Measurements from ENCODE around the gene ADH7. TPM values are rescaled to one million over a fixed set of nuclear protein-coding genes. Genes with fewer than 3 reads are reported as not detected.

The ADH7 gene
- total and polyA plus RNA-seq, 2 experiments from 2014 or later, result not detected

GRCh38 chr4:99468889-99469288 lies 33.7 kb upstream of the ADH7 start (continued):
- TF ChIP-seq, protein P1, sequence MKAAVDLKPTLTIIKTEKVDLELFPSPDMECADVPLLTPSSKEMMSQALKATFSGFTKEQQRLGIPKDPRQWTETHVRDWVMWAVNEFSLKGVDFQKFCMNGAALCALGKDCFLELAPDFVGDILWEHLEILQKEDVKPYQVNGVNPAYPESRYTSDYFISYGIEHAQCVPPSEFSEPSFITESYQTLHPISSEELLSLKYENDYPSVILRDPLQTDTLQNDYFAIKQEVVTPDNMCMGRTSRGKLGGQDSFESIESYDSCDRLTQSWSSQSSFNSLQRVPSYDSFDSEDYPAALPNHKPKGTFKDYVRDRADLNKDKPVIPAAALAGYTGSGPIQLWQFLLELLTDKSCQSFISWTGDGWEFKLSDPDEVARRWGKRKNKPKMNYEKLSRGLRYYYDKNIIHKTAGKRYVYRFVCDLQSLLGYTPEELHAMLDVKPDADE (IDR thresholded peaks at IDR 0.05), result no peak
- TF ChIP-seq ZNF331 (CRISPR knock-in tag; IDR thresholded peaks at IDR 0.05; ENCODE audit: low read depth), result no peak

DNA sequence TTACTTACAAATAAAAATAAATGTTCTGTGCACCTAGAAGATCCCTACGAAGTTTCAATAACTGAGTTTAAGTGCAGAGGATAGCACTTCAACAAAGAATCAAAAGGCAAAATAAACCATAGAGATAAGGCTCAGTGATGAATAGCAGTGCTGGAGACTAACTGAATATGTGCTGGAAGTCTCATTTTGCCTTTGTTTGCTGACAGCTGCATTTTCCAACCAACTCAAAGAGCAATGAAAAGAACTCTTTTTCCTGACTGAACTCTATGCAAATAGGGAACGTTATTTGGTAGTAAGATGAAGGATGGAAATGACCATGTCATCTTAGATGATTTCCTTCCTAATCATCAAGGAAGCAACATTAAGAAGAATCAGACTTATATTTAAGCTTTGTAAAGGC lies 32.7 kb upstream of the ADH7 start:
- H3K27ac ChIP-seq (ENCODE audit: low read depth), result no peak overlapping the region
- Mint-ChIP-seq H3K4me3 (no peak overlapping the region), H3K27ac (no peak overlapping the region), H3K4me1 (no peaks in the 10 kb centered on the region), H3K36me3 (ENCODE audit: low read depth) (no peaks in the 10 kb centered on the region), H3K27me3 (ENCODE audit: insufficient read depth, low read depth, poor library complexity) (peaks cover 3% of the 10 kb centered on the region), H3K9me3 (no peaks in the 10 kb centered on the region)
- DNase-seq (ENCODE audit: low spot score) (no peak), ATAC-seq (no peak)
- no peaks in the 10 kb centered on the region for H3K27me3 ChIP-seq (ENCODE audit: insufficient read depth)
- no peak overlapping the region for H3K4me2 ChIP-seq
- H3K79me2 ChIP-seq (replicated peaks; ENCODE audit: insufficient read depth), result no peaks in the 10 kb centered on the region
- no peaks in the 10 kb centered on the region for H4K20me1 ChIP-seq (replicated peaks; ENCODE audit: insufficient read depth)
- H3K36me3 ChIP-seq (ENCODE audit: insufficient read depth), result no peaks in the 10 kb centered on the region
- no peak overlapping the region for H3K4me3 ChIP-seq
- no peaks in the 10 kb centered on the region for H3K4me1 ChIP-seq (ENCODE audit: insufficient read depth)
- no peaks in the 10 kb centered on the region for H3F3A ChIP-seq (replicated peaks; ENCODE audit: low read depth)
- no peaks in the 10 kb centered on the region for H3K9me2 ChIP-seq (ENCODE audit: insufficient read depth)
- H2AFZ ChIP-seq, result no peak overlapping the region
- TF ChIP-seq NANOG (IDR thresholded peaks at IDR 0.05; ENCODE audit: borderline replicate concordance) (no peak), STAT1 (IDR thresholded peaks at IDR 0.05; ENCODE audit: unreplicated experiment) (no peak), ZNF331 (CRISPR knock-in tag; IDR thresholded peaks at IDR 0.05; ENCODE audit: low read depth) (no peak), EZH2 (IDR thresholded peaks at IDR 0.05; ENCODE audit: low read depth, unreplicated experiment) (no peak), POLR2AphosphoS5 (IDR thresholded peaks at IDR 0.05; ENCODE audit: low read depth) (no peak), ZNF462 (CRISPR knock-in tag; IDR thresholded peaks at IDR 0.05) (no peak), CTCF (conservative IDR thresholded peaks at IDR 0.05; ENCODE audit: low read depth in 2 of 2) (no peak), ZNF114 (CRISPR knock-in tag; IDR thresholded peaks at IDR 0.05) (no peak), CREB1 (CRISPR knock-in tag; IDR thresholded peaks at IDR 0.05; ENCODE audit: low read depth) (no peak), EZH2phosphoT487 (IDR thresholded peaks at IDR 0.05; ENCODE audit: unreplicated experiment) (no peak)
- TF ChIP-seq, protein P2, sequence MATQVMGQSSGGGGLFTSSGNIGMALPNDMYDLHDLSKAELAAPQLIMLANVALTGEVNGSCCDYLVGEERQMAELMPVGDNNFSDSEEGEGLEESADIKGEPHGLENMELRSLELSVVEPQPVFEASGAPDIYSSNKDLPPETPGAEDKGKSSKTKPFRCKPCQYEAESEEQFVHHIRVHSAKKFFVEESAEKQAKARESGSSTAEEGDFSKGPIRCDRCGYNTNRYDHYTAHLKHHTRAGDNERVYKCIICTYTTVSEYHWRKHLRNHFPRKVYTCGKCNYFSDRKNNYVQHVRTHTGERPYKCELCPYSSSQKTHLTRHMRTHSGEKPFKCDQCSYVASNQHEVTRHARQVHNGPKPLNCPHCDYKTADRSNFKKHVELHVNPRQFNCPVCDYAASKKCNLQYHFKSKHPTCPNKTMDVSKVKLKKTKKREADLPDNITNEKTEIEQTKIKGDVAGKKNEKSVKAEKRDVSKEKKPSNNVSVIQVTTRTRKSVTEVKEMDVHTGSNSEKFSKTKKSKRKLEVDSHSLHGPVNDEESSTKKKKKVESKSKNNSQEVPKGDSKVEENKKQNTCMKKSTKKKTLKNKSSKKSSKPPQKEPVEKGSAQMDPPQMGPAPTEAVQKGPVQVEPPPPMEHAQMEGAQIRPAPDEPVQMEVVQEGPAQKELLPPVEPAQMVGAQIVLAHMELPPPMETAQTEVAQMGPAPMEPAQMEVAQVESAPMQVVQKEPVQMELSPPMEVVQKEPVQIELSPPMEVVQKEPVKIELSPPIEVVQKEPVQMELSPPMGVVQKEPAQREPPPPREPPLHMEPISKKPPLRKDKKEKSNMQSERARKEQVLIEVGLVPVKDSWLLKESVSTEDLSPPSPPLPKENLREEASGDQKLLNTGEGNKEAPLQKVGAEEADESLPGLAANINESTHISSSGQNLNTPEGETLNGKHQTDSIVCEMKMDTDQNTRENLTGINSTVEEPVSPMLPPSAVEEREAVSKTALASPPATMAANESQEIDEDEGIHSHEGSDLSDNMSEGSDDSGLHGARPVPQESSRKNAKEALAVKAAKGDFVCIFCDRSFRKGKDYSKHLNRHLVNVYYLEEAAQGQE (IDR thresholded peaks at IDR 0.05; ENCODE audit: unreplicated experiment), result no peak
- TF ChIP-seq, protein P1 (IDR thresholded peaks at IDR 0.05), result no peak
